Ishikawa (cell line): ENCODE measurements around the gene WSCD2.

ENCODE experiments used
- CEBPB ChIP-seq: IDR thresholded peaks from 2 replicates; pipeline ENCODE4 v1.6.1; 2012
- CREB1 ChIP-seq: IDR thresholded peaks from 2 replicates; pipeline ENCODE4 v1.6.1; 2012; ENCODE audit warnings: low read depth
- EGR1 ChIP-seq: IDR thresholded peaks from 2 replicates; pipeline ENCODE4 v1.6.1; 2012
- EP300 ChIP-seq: IDR thresholded peaks from 2 replicates; pipeline ENCODE4 v1.6.1; 2012; ENCODE audit warnings: borderline replicate concordance
- FOXM1 ChIP-seq: IDR thresholded peaks from 2 replicates; pipeline ENCODE4 v1.6.1; 2012; ENCODE audit warnings: low read depth, borderline replicate concordance
- NFIC ChIP-seq: IDR thresholded peaks from 2 replicates; pipeline ENCODE4 v1.6.1; 2012
- RAD21 ChIP-seq: IDR thresholded peaks from 2 replicates; pipeline ENCODE4 v1.6.1; 2012; ENCODE audit warnings: low read depth
- REST ChIP-seq: IDR thresholded peaks from 2 replicates; pipeline ENCODE4 v1.6.1; 2012; ENCODE audit warnings: low read depth, mild to moderate bottlenecking
- TAF1 ChIP-seq: IDR thresholded peaks from 2 replicates; pipeline ENCODE4 v1.6.1; 2012; ENCODE audit warnings: low read depth, mild to moderate bottlenecking
- TCF12 ChIP-seq: IDR thresholded peaks from 2 replicates; pipeline ENCODE4 v1.6.1; 2012; ENCODE audit warnings: low read depth
- TEAD4 ChIP-seq: IDR thresholded peaks from 2 replicates; pipeline ENCODE4 v1.6.1; 2012
- USF1 ChIP-seq: IDR thresholded peaks from 2 replicates; pipeline ENCODE4 v1.6.1; 2012
- YY1 ChIP-seq: IDR thresholded peaks from 2 replicates; pipeline ENCODE4 v1.6.1; 2012; ENCODE audit warnings: low read depth
- ZBTB7A ChIP-seq: IDR thresholded peaks from 2 replicates; pipeline ENCODE4 v1.6.1; 2012; ENCODE audit warnings: low read depth
- TF ChIP-seq, protein P1 (sequence below): IDR thresholded peaks from 2 replicates; pipeline ENCODE4 v1.6.1; 2012

The WSCD2 gene

GRCh38 chr12:108194585-108194984 is 65.5 kb downstream of the WSCD2 start:
- TF ChIP-seq REST (peak; percentile 85), USF1 (no peak), TAF1 (no peak)

DNA sequence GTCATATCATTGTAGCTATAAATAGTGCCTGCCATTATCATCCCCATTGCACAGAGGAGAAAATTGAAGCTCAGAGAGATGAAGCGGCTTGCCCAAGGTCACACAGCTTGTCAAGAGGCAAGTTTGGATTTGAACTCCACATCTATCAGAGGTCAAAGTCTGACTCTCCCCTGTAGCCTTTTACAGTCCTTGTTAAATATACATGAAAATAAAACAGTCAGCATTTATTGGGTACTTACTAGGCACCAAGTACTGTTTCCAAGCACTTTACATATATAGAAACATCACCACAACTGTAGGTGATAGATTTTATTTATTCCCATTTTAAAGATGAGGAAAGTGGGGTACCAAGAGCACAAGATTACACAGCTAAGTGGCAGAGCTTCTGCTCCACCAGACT is 67.2 kb downstream of the WSCD2 start:
- TF ChIP-seq TAF1, result no peak
- no peak for TF ChIP-seq EGR1
- TF ChIP-seq ZBTB7A, result no peak
- no peak for TF ChIP-seq REST
- TF ChIP-seq, protein P1, sequence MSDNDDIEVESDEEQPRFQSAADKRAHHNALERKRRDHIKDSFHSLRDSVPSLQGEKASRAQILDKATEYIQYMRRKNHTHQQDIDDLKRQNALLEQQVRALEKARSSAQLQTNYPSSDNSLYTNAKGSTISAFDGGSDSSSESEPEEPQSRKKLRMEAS, result no peak
- no peak for TF ChIP-seq RAD21
- no peak for TF ChIP-seq TEAD4
- no peak for TF ChIP-seq CREB1
- TF ChIP-seq NFIC, result no peak
- no peak for TF ChIP-seq USF1
- no peak for TF ChIP-seq TCF12
- no peak for TF ChIP-seq EP300
- no peak for TF ChIP-seq FOXM1
- no peak for TF ChIP-seq YY1
- no peak for TF ChIP-seq CEBPB

- TF ChIP-seq USF1 (no peak), REST (no peak), CEBPB (no peak), NFIC (no peak), ZBTB7A (no peak), CREB1 (no peak), TAF1 (no peak), TCF12 (no peak), EGR1 (no peak), RAD21 (no peak), YY1 (no peak), FOXM1 (no peak)
- TF ChIP-seq, protein P1, result no peak
Measured at GRCh38 chr12:108196921-108197320, 67.8 kb downstream of the WSCD2 start.

DNA sequence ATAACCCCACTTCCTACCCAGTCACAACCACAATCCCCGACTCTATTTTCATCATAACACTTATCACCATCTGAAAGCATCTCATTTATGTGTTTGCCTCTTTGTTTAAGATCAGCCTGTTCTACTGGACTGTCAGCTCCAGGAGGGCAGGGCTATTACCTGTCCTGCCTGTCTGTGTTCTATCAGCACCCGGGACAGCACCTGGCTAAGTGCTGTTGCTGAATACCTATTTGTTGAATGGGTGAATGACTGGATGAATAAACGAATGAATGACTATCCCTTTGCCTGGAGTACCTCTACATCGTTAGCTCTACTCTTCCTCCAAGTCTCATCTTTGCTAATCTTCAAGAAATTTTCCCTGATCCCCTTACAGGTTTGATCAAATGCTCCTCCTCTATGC is 69.0 kb downstream of the WSCD2 start:
- TF ChIP-seq REST, result peak; percentile 85
- TF ChIP-seq CREB1, result no peak
- no peak for TF ChIP-seq RAD21
